ENCODE data around the gene SALL3. TPM values are rescaled to one million over a fixed set of nuclear protein-coding genes. Genes with fewer than 3 reads are reported as not detected.

Gene SALL3
- total and polyA plus RNA-seq, 2 experiments from 2014 or later, result 16.9 to 39.8 TPM

DNA sequence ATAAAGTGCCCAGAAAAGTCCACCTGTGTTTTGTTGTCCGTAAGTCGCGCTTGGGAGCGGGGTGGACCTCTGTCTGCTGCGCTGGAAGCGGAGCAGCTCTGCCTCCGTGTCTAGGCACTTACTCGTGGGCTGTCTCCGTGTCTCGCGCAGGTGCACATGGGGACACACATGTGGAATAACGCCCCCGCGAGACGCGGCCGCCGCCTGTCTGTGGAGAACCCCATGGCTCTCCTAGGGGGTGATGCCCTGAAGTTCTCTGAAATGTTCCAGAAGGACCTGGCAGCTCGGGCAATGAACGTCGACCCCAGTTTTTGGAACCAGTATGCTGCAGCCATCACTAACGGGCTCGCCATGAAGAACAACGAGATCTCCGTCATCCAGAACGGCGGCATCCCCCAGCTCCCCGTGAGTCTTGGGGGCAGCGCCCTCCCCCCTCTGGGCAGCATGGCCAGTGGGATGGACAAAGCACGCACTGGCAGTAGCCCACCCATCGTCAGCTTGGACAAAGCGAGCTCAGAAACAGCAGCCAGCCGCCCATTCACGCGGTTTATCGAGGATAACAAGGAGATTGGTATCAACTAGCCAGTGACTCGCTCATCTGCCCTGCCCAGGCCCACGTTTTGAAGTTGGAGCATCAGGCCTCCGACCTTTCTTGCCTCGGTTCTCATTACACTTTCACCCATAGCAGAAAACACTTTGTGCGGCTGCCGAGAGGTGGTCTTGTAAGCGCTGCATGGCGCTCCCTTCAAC is 17.3 kb downstream of the SALL3 start:
- Mint-ChIP-seq H3K4me1 (peaks cover 9% of the 10 kb centered on the region), H3K27ac (no peak overlapping the region), H3K9me3 (no peaks in the 10 kb centered on the region; the same call in 2 of the 3 replicates), H3K36me3 (ENCODE audit: low read depth) (peaks cover 47% of the 10 kb centered on the region), H3K4me3 (no peak overlapping the region), H3K27me3 (ENCODE audit: insufficient read depth, low read depth, poor library complexity) (peaks cover 11% of the 10 kb centered on the region)
- Histone ChIP-seq H3K36me3 (ENCODE audit: insufficient read depth) (peaks cover 28% of the 10 kb centered on the region), H2AFZ (no peak overlapping the region), H3F3A (replicated peaks; ENCODE audit: low read depth) (no peaks in the 10 kb centered on the region), H3K27me3 (ENCODE audit: insufficient read depth) (peaks cover under 1% of the 10 kb centered on the region; the same call in 1 of the 2 replicates), H4K20me1 (replicated peaks; ENCODE audit: insufficient read depth) (no peaks in the 10 kb centered on the region; the same call in 1 of the 2 replicates), H3K79me2 (replicated peaks; ENCODE audit: insufficient read depth) (peaks cover 22% of the 10 kb centered on the region), H3K4me1 (ENCODE audit: insufficient read depth) (no peaks in the 10 kb centered on the region; the same call in 1 of the 2 replicates), H3K9me2 (ENCODE audit: insufficient read depth) (no peaks in the 10 kb centered on the region), H3K4me3 (no peak overlapping the region), H3K4me2 (no peak overlapping the region), H3K27ac (ENCODE audit: low read depth) (no peak overlapping the region)
- TF ChIP-seq, protein P1, sequence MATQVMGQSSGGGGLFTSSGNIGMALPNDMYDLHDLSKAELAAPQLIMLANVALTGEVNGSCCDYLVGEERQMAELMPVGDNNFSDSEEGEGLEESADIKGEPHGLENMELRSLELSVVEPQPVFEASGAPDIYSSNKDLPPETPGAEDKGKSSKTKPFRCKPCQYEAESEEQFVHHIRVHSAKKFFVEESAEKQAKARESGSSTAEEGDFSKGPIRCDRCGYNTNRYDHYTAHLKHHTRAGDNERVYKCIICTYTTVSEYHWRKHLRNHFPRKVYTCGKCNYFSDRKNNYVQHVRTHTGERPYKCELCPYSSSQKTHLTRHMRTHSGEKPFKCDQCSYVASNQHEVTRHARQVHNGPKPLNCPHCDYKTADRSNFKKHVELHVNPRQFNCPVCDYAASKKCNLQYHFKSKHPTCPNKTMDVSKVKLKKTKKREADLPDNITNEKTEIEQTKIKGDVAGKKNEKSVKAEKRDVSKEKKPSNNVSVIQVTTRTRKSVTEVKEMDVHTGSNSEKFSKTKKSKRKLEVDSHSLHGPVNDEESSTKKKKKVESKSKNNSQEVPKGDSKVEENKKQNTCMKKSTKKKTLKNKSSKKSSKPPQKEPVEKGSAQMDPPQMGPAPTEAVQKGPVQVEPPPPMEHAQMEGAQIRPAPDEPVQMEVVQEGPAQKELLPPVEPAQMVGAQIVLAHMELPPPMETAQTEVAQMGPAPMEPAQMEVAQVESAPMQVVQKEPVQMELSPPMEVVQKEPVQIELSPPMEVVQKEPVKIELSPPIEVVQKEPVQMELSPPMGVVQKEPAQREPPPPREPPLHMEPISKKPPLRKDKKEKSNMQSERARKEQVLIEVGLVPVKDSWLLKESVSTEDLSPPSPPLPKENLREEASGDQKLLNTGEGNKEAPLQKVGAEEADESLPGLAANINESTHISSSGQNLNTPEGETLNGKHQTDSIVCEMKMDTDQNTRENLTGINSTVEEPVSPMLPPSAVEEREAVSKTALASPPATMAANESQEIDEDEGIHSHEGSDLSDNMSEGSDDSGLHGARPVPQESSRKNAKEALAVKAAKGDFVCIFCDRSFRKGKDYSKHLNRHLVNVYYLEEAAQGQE (IDR thresholded peaks at IDR 0.05; ENCODE audit: unreplicated experiment), result no peak
- TF ChIP-seq STAT1 (IDR thresholded peaks at IDR 0.05; ENCODE audit: unreplicated experiment) (no peak), ZNF331 (CRISPR knock-in tag; IDR thresholded peaks at IDR 0.05; ENCODE audit: low read depth) (no peak), EZH2phosphoT487 (IDR thresholded peaks at IDR 0.05; ENCODE audit: unreplicated experiment) (no peak), EZH2 (IDR thresholded peaks at IDR 0.05; ENCODE audit: low read depth, unreplicated experiment) (no peak), POLR2AphosphoS5 (IDR thresholded peaks at IDR 0.05; ENCODE audit: low read depth) (no peak), ZNF114 (CRISPR knock-in tag; IDR thresholded peaks at IDR 0.05) (no peak), JUNB (IDR thresholded peaks at IDR 0.05; ENCODE audit: unreplicated experiment) (no peak), NANOG (IDR thresholded peaks at IDR 0.05; ENCODE audit: borderline replicate concordance) (no peak), CREB1 (CRISPR knock-in tag; IDR thresholded peaks at IDR 0.05; ENCODE audit: low read depth) (no peak)
- TF ChIP-seq, protein P2, sequence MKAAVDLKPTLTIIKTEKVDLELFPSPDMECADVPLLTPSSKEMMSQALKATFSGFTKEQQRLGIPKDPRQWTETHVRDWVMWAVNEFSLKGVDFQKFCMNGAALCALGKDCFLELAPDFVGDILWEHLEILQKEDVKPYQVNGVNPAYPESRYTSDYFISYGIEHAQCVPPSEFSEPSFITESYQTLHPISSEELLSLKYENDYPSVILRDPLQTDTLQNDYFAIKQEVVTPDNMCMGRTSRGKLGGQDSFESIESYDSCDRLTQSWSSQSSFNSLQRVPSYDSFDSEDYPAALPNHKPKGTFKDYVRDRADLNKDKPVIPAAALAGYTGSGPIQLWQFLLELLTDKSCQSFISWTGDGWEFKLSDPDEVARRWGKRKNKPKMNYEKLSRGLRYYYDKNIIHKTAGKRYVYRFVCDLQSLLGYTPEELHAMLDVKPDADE (IDR thresholded peaks at IDR 0.05), result no peak
- TF ChIP-seq, protein P3, sequence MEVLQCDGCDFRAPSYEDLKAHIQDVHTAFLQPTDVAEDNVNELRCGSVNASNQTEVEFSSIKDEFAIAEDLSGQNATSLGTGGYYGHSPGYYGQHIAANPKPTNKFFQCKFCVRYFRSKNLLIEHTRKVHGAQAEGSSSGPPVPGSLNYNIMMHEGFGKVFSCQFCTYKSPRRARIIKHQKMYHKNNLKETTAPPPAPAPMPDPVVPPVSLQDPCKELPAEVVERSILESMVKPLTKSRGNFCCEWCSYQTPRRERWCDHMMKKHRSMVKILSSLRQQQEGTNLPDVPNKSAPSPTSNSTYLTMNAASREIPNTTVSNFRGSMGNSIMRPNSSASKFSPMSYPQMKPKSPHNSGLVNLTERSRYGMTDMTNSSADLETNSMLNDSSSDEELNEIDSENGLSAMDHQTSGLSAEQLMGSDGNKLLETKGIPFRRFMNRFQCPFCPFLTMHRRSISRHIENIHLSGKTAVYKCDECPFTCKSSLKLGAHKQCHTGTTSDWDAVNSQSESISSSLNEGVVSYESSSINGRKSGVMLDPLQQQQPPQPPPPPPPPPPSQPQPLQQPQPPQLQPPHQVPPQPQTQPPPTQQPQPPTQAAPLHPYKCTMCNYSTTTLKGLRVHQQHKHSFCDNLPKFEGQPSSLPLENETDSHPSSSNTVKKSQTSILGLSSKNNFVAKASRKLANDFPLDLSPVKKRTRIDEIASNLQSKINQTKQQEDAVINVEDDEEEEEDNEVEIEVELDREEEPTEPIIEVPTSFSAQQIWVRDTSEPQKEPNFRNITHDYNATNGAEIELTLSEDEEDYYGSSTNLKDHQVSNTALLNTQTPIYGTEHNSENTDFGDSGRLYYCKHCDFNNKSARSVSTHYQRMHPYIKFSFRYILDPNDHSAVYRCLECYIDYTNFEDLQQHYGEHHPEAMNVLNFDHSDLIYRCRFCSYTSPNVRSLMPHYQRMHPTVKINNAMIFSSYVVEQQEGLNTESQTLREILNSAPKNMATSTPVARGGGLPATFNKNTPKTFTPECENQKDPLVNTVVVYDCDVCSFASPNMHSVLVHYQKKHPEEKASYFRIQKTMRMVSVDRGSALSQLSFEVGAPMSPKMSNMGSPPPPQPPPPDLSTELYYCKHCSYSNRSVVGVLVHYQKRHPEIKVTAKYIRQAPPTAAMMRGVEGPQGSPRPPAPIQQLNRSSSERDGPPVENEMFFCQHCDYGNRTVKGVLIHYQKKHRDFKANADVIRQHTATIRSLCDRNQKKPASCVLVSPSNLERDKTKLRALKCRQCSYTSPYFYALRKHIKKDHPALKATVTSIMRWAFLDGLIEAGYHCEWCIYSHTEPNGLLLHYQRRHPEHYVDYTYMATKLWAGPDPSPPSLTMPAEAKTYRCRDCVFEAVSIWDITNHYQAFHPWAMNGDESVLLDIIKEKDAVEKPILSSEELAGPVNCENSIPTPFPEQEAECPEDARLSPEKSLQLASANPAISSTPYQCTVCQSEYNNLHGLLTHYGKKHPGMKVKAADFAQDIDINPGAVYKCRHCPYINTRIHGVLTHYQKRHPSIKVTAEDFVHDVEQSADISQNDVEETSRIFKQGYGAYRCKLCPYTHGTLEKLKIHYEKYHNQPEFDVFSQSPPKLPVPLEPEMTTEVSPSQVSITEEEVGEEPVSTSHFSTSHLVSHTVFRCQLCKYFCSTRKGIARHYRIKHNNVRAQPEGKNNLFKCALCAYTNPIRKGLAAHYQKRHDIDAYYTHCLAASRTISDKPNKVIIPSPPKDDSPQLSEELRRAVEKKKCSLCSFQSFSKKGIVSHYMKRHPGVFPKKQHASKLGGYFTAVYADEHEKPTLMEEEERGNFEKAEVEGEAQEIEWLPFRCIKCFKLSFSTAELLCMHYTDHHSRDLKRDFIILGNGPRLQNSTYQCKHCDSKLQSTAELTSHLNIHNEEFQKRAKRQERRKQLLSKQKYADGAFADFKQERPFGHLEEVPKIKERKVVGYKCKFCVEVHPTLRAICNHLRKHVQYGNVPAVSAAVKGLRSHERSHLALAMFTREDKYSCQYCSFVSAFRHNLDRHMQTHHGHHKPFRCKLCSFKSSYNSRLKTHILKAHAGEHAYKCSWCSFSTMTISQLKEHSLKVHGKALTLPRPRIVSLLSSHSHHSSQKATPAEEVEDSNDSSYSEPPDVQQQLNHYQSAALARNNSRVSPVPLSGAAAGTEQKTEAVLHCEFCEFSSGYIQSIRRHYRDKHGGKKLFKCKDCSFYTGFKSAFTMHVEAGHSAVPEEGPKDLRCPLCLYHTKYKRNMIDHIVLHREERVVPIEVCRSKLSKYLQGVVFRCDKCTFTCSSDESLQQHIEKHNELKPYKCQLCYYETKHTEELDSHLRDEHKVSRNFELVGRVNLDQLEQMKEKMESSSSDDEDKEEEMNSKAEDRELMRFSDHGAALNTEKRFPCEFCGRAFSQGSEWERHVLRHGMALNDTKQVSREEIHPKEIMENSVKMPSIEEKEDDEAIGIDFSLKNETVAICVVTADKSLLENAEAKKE (CRISPR knock-in tag; IDR thresholded peaks at IDR 0.05), result no peak
- TF ChIP-seq, protein P4, sequence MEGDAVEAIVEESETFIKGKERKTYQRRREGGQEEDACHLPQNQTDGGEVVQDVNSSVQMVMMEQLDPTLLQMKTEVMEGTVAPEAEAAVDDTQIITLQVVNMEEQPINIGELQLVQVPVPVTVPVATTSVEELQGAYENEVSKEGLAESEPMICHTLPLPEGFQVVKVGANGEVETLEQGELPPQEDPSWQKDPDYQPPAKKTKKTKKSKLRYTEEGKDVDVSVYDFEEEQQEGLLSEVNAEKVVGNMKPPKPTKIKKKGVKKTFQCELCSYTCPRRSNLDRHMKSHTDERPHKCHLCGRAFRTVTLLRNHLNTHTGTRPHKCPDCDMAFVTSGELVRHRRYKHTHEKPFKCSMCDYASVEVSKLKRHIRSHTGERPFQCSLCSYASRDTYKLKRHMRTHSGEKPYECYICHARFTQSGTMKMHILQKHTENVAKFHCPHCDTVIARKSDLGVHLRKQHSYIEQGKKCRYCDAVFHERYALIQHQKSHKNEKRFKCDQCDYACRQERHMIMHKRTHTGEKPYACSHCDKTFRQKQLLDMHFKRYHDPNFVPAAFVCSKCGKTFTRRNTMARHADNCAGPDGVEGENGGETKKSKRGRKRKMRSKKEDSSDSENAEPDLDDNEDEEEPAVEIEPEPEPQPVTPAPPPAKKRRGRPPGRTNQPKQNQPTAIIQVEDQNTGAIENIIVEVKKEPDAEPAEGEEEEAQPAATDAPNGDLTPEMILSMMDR (conservative IDR thresholded peaks at IDR 0.05; ENCODE audit: low read depth in 2 of 2), result no peak
- no peak for ATAC-seq
- DNase-seq (ENCODE audit: low spot score), result no peak

Measured in GM23338 (cell line).